HL-60 (cell line): ENCODE measurements around the gene TJP2.

Source experiments
- DNase-seq, 2 experiments: peaks; one replicate each; pipeline ENCODE4 v3.0.0-alpha.2; 2010 to 2020; ENCODE audit warnings: low read depth in 1 of 2, low spot score in 1 of 2
- H3K27ac ChIP-seq: fragments of 250-450 bp; sonication (Bioruptor Pico); replicated peaks from 2 replicates; pipeline ENCODE4 v1.5.1; 2020; ENCODE audit warnings: mild to moderate bottlenecking, moderate library complexity
- H3K27me3 ChIP-seq: fragments of 250-450 bp; sonication (Bioruptor Pico); 2 replicates; pipeline ENCODE4 v1.5.1; 2021; ENCODE audit warnings: mild to moderate bottlenecking, moderate library complexity; ENCODE audit not compliant: insufficient read depth, poor library complexity, severe bottlenecking
- H3K4me3 ChIP-seq: replicated peaks from 2 replicates; pipeline ENCODE4 v1.5.1; 2011; ENCODE audit warnings: mild to moderate bottlenecking, control low read depth, low read length; ENCODE audit not compliant: insufficient read depth
- CTCF ChIP-seq: IDR thresholded peaks from one replicate; pipeline ENCODE4 v1.5.1; 2011; ENCODE audit warnings: low read length, control low read depth, inconsistent platforms; ENCODE audit not compliant: insufficient read depth
- GABPA ChIP-seq: IDR thresholded peaks from 2 replicates; pipeline ENCODE4 v1.6.1; 2012; ENCODE audit warnings: low read depth
- POLR2AphosphoS5 ChIP-seq: IDR thresholded peaks from 2 replicates; pipeline ENCODE4 v1.6.1; 2012; ENCODE audit warnings: low read depth
- REST ChIP-seq: IDR thresholded peaks from 2 replicates; pipeline ENCODE4 v1.6.1; 2012; ENCODE audit warnings: low read depth; ENCODE audit not compliant: insufficient replicate concordance
- SPI1 ChIP-seq: IDR thresholded peaks from 2 replicates; pipeline ENCODE4 v1.6.1; 2012; ENCODE audit warnings: low read depth, mild to moderate bottlenecking, borderline replicate concordance

Gene TJP2

GRCh38 chr9:69308206-69308931 lies 134.3 kb downstream of the TJP2 start:
- TF ChIP-seq CTCF (no peak), REST (no peak), POLR2AphosphoS5 (no peak), SPI1 (no peak), GABPA (no peak)
- Histone ChIP-seq H3K27me3 (no peaks in the 10 kb centered on the region), H3K4me3 (no peak overlapping the region), H3K27ac (no peak overlapping the region)
- no peak for DNase-seq

GRCh38 chr9:69313175-69313574 lies 139.1 kb downstream of the TJP2 start:
- TF ChIP-seq POLR2AphosphoS5 (no peak), REST (no peak), SPI1 (no peak), CTCF (no peak), GABPA (no peak)
- Histone ChIP-seq H3K27me3 (no peaks in the 10 kb centered on the region), H3K27ac (no peak overlapping the region), H3K4me3 (no peak overlapping the region)
- no peak for DNase-seq

GRCh38 chr9:69314547-69314946 lies 140.5 kb downstream of the TJP2 start:
- TF ChIP-seq POLR2AphosphoS5 = no peak
- no peak for TF ChIP-seq GABPA
- TF ChIP-seq REST = no peak
- TF ChIP-seq SPI1 = no peak
- TF ChIP-seq CTCF = no peak

More at GRCh38 chr9:69314547-69314946, 140.5 kb downstream of the TJP2 start:
- no peak for DNase-seq
- Histone ChIP-seq H3K4me3 (no peak overlapping the region), H3K27me3 (no peaks in the 10 kb centered on the region), H3K27ac (no peak overlapping the region)
